Erythroblast (primary cell): ENCODE results near the gene LHX2.

Experiments used
- DNase-seq, 2 experiments: peaks; one replicate each; lab custom pipeline; 2025; lab: John Stamatoyannopoulos, UW
- GATA1 ChIP-seq: IDR thresholded peaks from 2 replicates; pipeline ENCODE4 v1.6.1; 2011; ENCODE audit warnings: low read depth, mild to moderate bottlenecking, control low read depth, low read length, moderate library complexity
- POLR2A ChIP-seq: IDR thresholded peaks from 2 replicates; pipeline ENCODE4 v1.6.1; 2011; ENCODE audit warnings: mild to moderate bottlenecking, low read length

LHX2 gene

DNA sequence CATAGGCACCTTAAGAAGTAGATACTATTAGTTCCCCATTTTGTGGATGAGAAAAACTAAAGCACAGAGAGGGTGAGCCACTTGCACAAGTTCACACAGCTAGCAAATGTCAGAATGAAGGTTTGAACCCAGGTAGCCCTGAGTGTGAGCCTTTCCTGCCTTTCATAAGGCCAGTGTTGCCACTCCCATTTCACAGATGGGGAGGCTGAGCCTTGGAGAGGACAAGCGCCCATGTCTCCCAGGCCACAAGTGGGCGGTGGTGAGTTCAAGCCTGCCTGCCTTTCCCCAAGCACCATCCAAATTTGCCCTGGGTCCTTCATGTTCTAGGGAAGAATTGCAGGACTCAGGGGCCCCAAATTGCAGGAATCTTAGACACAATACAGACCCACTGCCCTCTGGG, 50.6 kb downstream of the LHX2 start:
- DNase-seq = peak in 1 of 2 experiments; percentile 10
- TF ChIP-seq POLR2A = no peak
- TF ChIP-seq GATA1 = no peak

DNA sequence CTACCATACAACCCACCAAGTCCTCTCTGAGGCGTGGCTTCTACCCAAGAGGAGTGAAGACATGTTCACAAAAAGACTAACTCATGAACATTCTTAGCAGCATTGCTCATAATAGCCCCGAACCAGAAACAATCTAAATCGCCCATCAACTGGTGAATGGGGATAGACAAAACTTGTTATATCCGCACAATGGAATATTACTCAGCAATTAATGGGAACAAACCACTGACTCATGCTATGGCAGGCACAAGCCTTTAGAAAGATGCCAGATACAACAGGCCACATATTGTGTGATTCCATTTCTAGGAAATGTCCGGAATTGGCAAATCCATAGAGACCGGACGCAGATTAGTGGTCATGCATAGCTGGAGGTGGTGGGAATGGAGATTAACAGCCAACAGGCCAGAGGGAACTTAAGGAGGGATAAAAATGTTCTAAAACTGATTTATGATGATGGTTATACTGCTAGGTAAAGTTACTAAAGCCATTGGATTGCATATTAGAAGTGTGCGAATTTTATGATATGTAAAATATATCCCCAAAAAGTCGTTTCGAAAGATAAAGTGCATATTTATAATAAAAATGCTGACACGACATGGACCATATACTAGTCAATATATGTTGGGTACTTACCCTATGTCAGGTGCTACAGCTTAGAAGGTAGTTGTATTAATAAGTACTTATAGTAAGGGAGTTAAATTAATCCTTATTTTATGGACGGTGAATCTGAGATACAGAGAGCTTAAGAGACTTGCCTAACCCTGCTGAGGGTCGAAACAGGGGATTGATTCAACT, 55.4 kb downstream of the LHX2 start:
- no peak for DNase-seq
- TF ChIP-seq POLR2A (no peak), GATA1 (no peak)

DNA sequence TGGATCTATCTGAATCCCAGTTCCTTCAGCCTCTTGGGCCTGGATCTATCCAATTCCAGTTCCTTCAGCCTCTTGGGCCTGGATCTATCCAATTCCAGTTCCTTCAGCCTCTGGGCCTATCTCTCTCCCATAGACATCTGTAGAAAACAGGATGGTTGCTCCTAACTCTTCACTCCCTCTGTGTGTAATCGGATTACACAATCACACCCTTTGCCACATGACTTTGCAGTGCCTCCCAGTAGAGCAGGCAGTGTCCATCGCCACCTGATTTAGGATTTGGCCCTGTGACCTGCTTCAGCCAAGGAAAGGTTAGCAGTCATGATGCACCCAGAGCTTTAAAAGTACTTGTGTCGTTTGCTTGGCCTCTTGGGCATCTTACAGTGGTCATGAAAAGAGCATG, 56.7 kb downstream of the LHX2 start:
- TF ChIP-seq POLR2A (no peak), GATA1 (no peak)
- DNase-seq = no peak

DNA sequence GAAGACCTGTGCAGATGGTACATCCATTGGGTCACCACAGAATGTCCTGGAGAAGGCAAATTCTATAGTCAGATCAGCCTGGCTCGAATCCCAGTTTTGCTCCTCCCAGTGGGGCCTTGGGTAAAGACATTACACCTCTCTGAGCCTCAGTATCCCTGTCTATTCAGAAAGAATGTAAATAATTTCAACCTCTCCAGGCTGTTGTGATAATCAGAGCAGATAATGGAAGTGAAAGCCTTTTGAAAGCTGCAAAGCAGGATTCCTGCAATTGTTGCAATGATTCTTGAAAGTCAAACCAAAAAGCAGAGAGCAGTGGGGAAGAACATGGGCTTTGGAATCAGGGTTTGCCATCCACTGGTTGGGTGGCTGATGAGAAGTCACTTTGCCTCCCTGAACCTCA, 63.2 kb downstream of the LHX2 start:
- TF ChIP-seq GATA1 (no peak), POLR2A (no peak)
- DNase-seq = no peak

DNA sequence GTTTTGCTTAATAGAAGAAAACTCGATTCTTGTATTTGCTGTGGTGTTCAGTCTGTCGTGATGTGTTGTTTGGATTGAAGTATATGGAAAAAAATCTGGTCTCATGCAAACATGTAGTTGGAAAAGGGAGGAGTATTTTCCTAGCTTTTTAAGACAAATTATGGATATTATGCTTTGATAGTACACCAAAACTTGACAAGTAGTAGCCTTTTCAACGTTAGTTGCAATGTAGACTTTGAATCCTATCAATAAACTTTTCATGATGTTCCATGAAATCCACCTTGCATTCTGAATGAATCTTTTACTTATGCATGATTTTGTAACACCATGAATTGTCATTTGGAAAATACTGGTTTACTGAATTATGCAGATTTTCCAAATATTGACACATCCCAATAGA, 64.2 kb downstream of the LHX2 start:
- TF ChIP-seq GATA1 (no peak), POLR2A (no peak)
- no peak for DNase-seq

DNA sequence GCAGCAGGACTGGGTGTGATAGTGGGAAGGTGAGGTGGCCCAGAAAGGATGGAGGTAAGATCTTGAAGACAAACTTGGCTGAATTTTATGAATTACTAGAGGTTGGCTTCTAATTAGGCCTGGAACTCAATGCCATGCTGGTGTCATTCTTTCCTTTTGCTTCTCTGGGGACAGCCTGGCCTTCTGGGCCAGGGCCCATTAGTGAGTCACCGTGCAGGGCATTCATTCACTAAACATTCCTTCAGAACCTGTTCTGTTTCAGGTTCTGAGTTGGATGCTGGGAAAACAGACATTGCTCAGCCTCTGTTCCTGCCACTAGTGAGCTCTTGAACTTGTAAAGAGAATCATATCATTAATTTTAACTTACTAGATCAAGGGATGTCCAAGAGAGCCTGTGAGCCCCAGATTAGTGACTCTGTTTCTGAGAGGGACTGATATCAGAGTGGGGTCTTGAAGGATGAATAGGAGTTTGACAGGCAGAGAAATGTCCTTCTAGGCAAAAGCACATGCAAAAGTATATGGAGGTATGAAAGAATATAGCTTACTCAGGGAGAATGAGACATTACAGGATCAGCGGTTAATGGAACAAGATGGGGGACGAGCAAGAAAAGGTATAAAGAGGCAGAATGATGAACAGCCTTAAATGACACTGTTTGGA, 66.5 kb downstream of the LHX2 start:
- DNase-seq = no peak
- no peak for TF ChIP-seq POLR2A
- no peak for TF ChIP-seq GATA1

DNA sequence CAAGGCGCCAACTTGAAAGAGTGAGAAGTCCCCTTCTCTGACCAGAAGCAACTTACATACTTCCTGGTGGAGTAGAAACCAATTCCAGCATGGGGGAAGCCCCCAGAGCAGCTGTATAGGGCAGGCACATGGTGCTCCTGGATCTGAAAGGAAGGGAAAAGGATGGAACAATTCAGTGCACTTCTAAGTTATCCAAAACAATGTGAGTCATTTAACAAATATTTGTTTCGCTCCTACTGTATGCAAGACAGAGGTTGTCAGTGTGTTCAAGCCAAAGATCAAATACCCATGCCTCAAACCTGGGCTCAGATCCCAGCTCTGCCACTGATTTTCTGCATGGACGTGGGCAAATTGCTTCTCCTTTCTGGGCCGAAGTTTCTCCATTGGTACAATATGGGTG, 67.1 kb downstream of the LHX2 start:
- no peak for DNase-seq
- TF ChIP-seq GATA1 (no peak), POLR2A (no peak)

DNA sequence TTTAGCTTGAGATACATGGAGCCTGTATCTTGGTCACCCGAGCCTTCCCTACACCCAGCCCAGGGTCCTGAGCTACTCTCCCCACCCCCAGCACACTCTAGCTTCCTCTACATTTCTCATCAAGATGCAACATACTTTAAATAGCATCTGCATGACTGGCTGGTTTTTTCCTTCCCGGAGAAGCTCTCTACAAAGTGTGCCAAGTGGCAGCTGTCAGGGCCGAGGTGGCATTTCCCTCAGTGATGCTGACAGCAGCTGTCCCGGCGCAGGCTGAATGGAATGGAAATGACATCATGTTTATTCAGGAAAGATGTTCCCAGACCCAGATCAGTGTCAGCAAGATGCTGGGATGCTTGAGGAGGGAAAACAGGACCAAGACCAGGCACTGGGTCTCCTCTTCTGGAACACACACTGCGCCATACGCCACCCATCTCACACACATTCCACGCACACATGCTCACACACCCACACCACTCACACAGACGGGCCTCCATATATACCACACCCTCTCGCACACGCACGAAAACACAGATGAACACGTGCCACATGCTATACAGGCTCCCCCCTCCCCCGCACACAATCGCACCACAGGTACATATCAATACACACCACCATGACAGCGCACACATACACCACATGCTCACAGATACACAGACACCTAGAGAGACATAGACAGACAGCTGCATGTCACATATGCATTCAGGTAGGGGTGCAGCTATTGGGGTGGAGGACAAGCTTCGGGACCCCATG, 67.8 kb downstream of the LHX2 start:
- TF ChIP-seq GATA1 (no peak), POLR2A (no peak)
- DNase-seq = no peak

DNA sequence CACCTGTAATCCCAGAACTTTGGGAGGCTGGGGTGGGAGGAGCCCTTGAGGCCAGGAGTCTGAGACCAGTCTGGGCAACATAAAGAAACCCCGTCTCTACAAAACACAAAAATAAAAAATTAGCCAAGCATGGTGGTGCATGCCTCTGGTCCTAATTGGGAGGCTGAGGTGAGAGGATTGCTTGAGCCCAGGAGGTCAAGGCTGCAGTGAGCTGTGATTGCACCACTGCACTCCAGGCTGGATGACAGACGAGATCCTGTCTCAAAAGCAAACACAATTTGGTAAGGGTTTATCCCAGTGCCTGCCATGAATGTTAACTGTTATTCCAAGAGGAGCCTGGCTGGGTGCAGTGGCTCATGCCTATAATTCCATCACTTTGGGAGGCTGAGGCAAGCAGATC, 71.1 kb downstream of the LHX2 start:
- TF ChIP-seq GATA1 (no peak), POLR2A (no peak)
- no peak for DNase-seq
